H9 (cell line): ENCODE results near the gene GPATCH11. TPM values are rescaled to one million over a fixed set of nuclear protein-coding genes. Genes with fewer than 3 reads are reported as not detected.

ENCODE experiments used
- DNase-seq: peaks from one replicate; pipeline ENCODE4 v3.0.0-alpha.2; 2017
- H2AFZ ChIP-seq: one replicate; pipeline ENCODE4 v1.6.1; 2013; ENCODE audit warnings: mild to moderate bottlenecking, low read length, control low read depth, moderate library complexity
- H2AK5ac ChIP-seq: 2 replicates; pipeline ENCODE4 v1.6.1; 2013; ENCODE audit warnings: low read length, control low read depth, mixed read lengths; ENCODE audit not compliant: insufficient read length
- H2BK120ac ChIP-seq: one replicate; pipeline ENCODE4 v1.6.1; 2013; ENCODE audit warnings: low read depth, mild to moderate bottlenecking, low read length, control low read depth, inconsistent platforms; ENCODE audit not compliant: poor library complexity, severe bottlenecking
- H2BK12ac ChIP-seq: 2 replicates; pipeline ENCODE4 v1.6.1; 2013; ENCODE audit warnings: low read length, control low read depth, mixed read lengths, low read depth; ENCODE audit not compliant: insufficient read length
- H2BK15ac ChIP-seq: 2 replicates; pipeline ENCODE4 v1.6.1; 2013; ENCODE audit warnings: low read depth, low read length, control low read depth
- H2BK20ac ChIP-seq: one replicate; pipeline ENCODE4 v1.6.1; 2013; ENCODE audit warnings: low read depth, mild to moderate bottlenecking, low read length, control low read depth, inconsistent platforms; ENCODE audit not compliant: poor library complexity, severe bottlenecking
- H2BK5ac ChIP-seq: 2 replicates; pipeline ENCODE4 v1.6.1; 2013; ENCODE audit warnings: low read length, control low read depth, mixed read lengths; ENCODE audit not compliant: insufficient read length
- H3K14ac ChIP-seq: 2 replicates; pipeline ENCODE4 v1.6.1; 2013; ENCODE audit warnings: low read length, control low read depth; ENCODE audit not compliant: insufficient read depth
- H3K18ac ChIP-seq: 2 replicates; pipeline ENCODE4 v1.6.1; 2013; ENCODE audit warnings: low read depth, mild to moderate bottlenecking, mixed read lengths, low read length, control low read depth; ENCODE audit not compliant: insufficient read length
- H3K23ac ChIP-seq: 2 replicates; pipeline ENCODE4 v1.6.1; 2013; ENCODE audit warnings: low read length, control low read depth, mixed read lengths, low read depth; ENCODE audit not compliant: insufficient read length
- H3K23me2 ChIP-seq: 2 replicates; pipeline ENCODE4 v1.6.1; 2013; ENCODE audit warnings: low read depth, mild to moderate bottlenecking, mixed read lengths, low read length, control low read depth; ENCODE audit not compliant: insufficient read length, poor library complexity, severe bottlenecking
- H3K27ac ChIP-seq: 2 replicates; pipeline ENCODE4 v1.5.1; 2013; ENCODE audit warnings: low read length, control low read depth, mixed read lengths, low read depth; ENCODE audit not compliant: insufficient read length
- H3K27me3 ChIP-seq: 2 replicates; pipeline ENCODE4 v1.6.1; 2013; ENCODE audit warnings: low read length, control low read depth, inconsistent platforms; ENCODE audit not compliant: insufficient read depth
- H3K4ac ChIP-seq: 2 replicates; pipeline ENCODE4 v1.6.1; 2013; ENCODE audit warnings: low read depth, mild to moderate bottlenecking, control low read depth, inconsistent platforms, low read length, moderate library complexity
- H3K4me1 ChIP-seq: 2 replicates; pipeline ENCODE4 v1.6.1; 2013; ENCODE audit warnings: low read length, control low read depth, inconsistent platforms; ENCODE audit not compliant: insufficient read depth
- H3K4me2 ChIP-seq: 2 replicates; pipeline ENCODE4 v1.6.1; 2013; ENCODE audit warnings: low read length, control low read depth, mixed read lengths; ENCODE audit not compliant: insufficient read length, insufficient read depth
- H3K56ac ChIP-seq: 2 replicates; pipeline ENCODE4 v1.6.1; 2013; ENCODE audit warnings: low read depth, mild to moderate bottlenecking, mixed read lengths, low read length, control low read depth; ENCODE audit not compliant: insufficient read length
- H3K79me1 ChIP-seq: 2 replicates; pipeline ENCODE4 v1.6.1; 2013; ENCODE audit warnings: low read depth, mild to moderate bottlenecking, moderate library complexity, low read length, control low read depth, inconsistent platforms; ENCODE audit not compliant: insufficient read depth, poor library complexity, severe bottlenecking
- H3K79me2 ChIP-seq: 2 replicates; pipeline ENCODE4 v1.6.1; 2013; ENCODE audit warnings: low read length, control low read depth, inconsistent platforms; ENCODE audit not compliant: insufficient read depth
- H3K9ac ChIP-seq: 2 replicates; pipeline ENCODE4 v1.6.1; 2013; ENCODE audit warnings: low read length, control low read depth, mixed read lengths; ENCODE audit not compliant: insufficient read length; ENCODE audit errors: extremely low read depth
- H3K9me3 ChIP-seq: one replicate; pipeline ENCODE4 v1.6.1; 2013; ENCODE audit warnings: low read depth, low read length, inconsistent platforms; ENCODE audit not compliant: control insufficient read depth
- H3T11ph ChIP-seq: one replicate; pipeline ENCODE4 v1.6.1; 2013; ENCODE audit warnings: mild to moderate bottlenecking, low read length, control low read depth, inconsistent platforms
- H4K20me1 ChIP-seq: one replicate; pipeline ENCODE4 v1.6.1; 2013; ENCODE audit not compliant: control insufficient read depth, insufficient read length, insufficient read depth
- H4K5ac ChIP-seq: 2 replicates; pipeline ENCODE4 v1.6.1; 2013; ENCODE audit warnings: low read depth, mild to moderate bottlenecking, mixed read lengths, low read length, control low read depth; ENCODE audit not compliant: insufficient read length
- H4K8ac ChIP-seq: replicated peaks from 2 replicates; pipeline ENCODE4 v1.6.1; 2013; ENCODE audit warnings: low read length, control low read depth, mixed read lengths, low read depth; ENCODE audit not compliant: insufficient read length
- H4K91ac ChIP-seq: 2 replicates; pipeline ENCODE4 v1.6.1; 2013; ENCODE audit warnings: low read depth, mild to moderate bottlenecking, moderate library complexity, mixed read lengths, low read length, control low read depth; ENCODE audit not compliant: insufficient read length
- H3K27ac Mint-ChIP-seq, 3 experiments: 2 replicates in 2 of 3; 3 replicates in 1 of 3; pipeline ENCODE4 v1.8.0; 2020 to 2021; ENCODE audit warnings: mixed read lengths in 3 of 3, mild to moderate bottlenecking in 1 of 3, moderate library complexity in 1 of 3
- H3K27me3 Mint-ChIP-seq: 2 replicates; pipeline ENCODE4 v1.8.0; 2021; ENCODE audit warnings: low read depth, mild to moderate bottlenecking, moderate library complexity, mixed read lengths
- H3K36me3 Mint-ChIP-seq, 3 experiments: 2 replicates in 2 of 3; 3 replicates in 1 of 3; pipeline ENCODE4 v1.8.0; 2020 to 2021; ENCODE audit warnings: low read depth in 3 of 3, mixed read lengths in 3 of 3; ENCODE audit not compliant: insufficient read depth in 1 of 3
- H3K4me1 Mint-ChIP-seq, 2 experiments: 2 replicates each; pipeline ENCODE4 v1.8.0; 2020; ENCODE audit warnings: mixed read lengths in 2 of 2
- H3K4me3 Mint-ChIP-seq, 2 experiments: 2 replicates in 1 of 2; 3 replicates in 1 of 2; pipeline ENCODE4 v1.8.0; 2020 to 2021; ENCODE audit warnings: mild to moderate bottlenecking in 2 of 2, mixed read lengths in 2 of 2, moderate library complexity in 1 of 2
- H3K9me3 Mint-ChIP-seq, 2 experiments: 2 replicates in 1 of 2; 3 replicates in 1 of 2; pipeline ENCODE4 v1.8.0; 2020; ENCODE audit warnings: mild to moderate bottlenecking in 2 of 2, mixed read lengths in 2 of 2, moderate library complexity in 1 of 2
- CTCF ChIP-seq: fragments of 200-600 bp; sonication (generic); conservative IDR thresholded peaks from 3 replicates; pipeline ENCODE4 v1.8.0; 2021; ENCODE audit warnings: antibody characterized with exemption, mild to moderate bottlenecking
- WGBS: extraction: QIAGEN DNeasy Blood & Tissue Kit; methylation state at CpG from one replicate; pipeline ENCODE4 v1.1.7; 2013; ENCODE audit warnings: missing lambda C conversion rate, low lambda C conversion rate, mixed read lengths; ENCODE audit not compliant: insufficient read length; ENCODE audit errors: extremely low coverage; 5-methylcytosine and 5-hydroxymethylcytosine counted together
- total RNA-seq: library from RNA; stranded (reverse); gene quantifications from 2 replicates; pipeline ENCODE4 v1.2.1, GENCODE V29; 2021

Gene GPATCH11
- total RNA-seq, 1 experiment from 2014 or later: 3.1 TPM

GRCh38 chr2:37037771-37038170 lies 46.5 kb upstream of the GPATCH11 start:
- Histone ChIP-seq H3K4me1 (no peaks in the 10 kb centered on the region), H2BK20ac (no peak overlapping the region), H3K27me3 (no peaks in the 10 kb centered on the region), H3K4me2 (no peak overlapping the region), H3K4ac (no peak overlapping the region), H2AFZ (no peak overlapping the region), H2BK15ac (no peak overlapping the region), H4K8ac (no peak overlapping the region), H3K9me3 (no peaks in the 10 kb centered on the region), H3K79me1 (no peaks in the 10 kb centered on the region), H2BK120ac (no peak overlapping the region), H3K9ac (no peak overlapping the region), H4K20me1 (no peaks in the 10 kb centered on the region), H4K5ac (no peak overlapping the region), H3K27ac (no peak overlapping the region), H3K14ac (no peak overlapping the region), H2BK5ac (no peak overlapping the region), H3K79me2 (no peaks in the 10 kb centered on the region), H2AK5ac (no peak overlapping the region), H3K23ac (no peak overlapping the region), H3T11ph (no peak overlapping the region), H4K91ac (no peak overlapping the region), H3K23me2 (no peaks in the 10 kb centered on the region), H3K18ac (no peak overlapping the region), H2BK12ac (no peak overlapping the region), H3K56ac (no peak overlapping the region)
- Mint-ChIP-seq H3K36me3 (peaks cover 6 to 11% (median 8%) of the 10 kb centered on the region in 3 experiments; a peak in 5 of 7 replicates), H3K27ac (no peak overlapping the region), H3K9me3 (no peaks in the 10 kb centered on the region), H3K27me3 (no peaks in the 10 kb centered on the region), H3K4me3 (no peak overlapping the region), H3K4me1 (no peaks in the 10 kb centered on the region)
- TF ChIP-seq CTCF: no peak
- DNase-seq: no peak
- no CpG with 5 or more reads among the region's 2 CpGs for WGBS
